Dermis microvascular lymphatic vessel endothelial cell (primary cell): ENCODE results near the gene CCDC169. TPM values are rescaled to one million over a fixed set of nuclear protein-coding genes. Genes with fewer than 3 reads are reported as not detected.
"Not testable (repeated sequence)": the region's sequence is repeated elsewhere in the genome, so short reads cannot be mapped to it uniquely, and the experiment has no call there.

Experiments used
- DNase-seq, 2 donors: peaks; one replicate each; pipeline versions ENCODE4 v3.0.0 to v3.0.0-alpha.2; 2010; ENCODE audit warnings: low read depth in 2 of 2
- total RNA-seq: library from RNA; depleted of rRNA; stranded (reverse); fragments of >200 nt; gene quantifications from 2 replicates; pipeline ENCODE4 v1.2.1, GENCODE V29; 2014

CCDC169 gene
- 0.63 and 1.3 TPM in 2 replicates for total RNA-seq

DNA sequence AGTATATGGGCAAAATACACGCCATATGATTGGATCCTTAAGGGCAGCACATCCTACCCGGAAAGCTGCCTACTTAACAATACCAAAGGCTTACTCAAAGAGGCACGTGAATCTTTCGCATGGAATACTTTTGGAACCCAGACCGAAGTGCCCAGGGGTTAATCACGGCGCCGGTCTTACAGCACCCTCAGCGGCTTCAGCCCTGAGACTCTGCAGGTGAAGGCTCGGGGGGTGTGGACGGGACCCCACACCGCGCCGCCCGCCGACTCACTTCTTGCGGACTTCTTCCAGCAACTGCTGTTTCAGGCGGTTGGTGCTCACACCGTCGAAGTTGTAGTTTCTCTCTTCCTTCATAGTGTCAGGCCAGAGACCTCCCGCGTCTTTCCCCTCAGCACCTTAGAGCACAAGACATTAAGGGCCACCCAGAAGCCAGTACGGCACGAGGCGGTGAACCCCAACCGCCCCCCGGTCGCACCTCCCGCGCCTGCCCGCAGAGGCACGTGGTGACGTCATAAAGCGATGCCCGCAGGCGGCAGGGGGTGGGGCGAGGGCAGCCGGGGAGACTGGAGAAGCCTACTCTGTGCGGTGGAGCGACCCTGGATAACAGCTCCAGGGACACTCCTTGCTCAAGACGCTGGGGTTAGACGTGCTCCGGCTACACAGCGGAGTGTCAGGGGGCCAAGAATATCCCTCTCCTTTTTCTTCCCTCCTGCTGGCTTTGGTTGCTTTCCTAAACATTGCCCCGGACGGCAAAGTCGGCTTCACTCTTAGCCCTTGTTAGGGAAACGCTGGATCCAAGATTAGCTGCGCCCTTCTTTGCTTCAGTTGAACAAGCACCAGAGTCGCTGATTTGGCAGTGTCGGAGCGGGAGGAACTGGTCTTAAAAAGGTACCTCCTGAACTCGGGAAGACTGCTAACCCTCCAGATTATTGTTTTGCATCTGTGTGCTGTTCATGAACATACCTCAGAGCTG lies at the start of gene CCDC169:
TSS of gene CCDC169 (minus strand) at position 449 of the 973 bp plus-strand sequence. CDS start at position 354, 95 bp downstream.
- peak; percentile 3 to 64 for DNase-seq

- DNase-seq, result peak; percentile 80 to 89
Measured at GRCh38 chr13:36346222-36347083, 48.8 kb upstream of the CCDC169 start, which contains the start of gene SPART. Gene SPART, minus strand, starts transcription at chr13:36346394. Its CDS starts 10,564 bp downstream, at chr13:36335830.

DNA sequence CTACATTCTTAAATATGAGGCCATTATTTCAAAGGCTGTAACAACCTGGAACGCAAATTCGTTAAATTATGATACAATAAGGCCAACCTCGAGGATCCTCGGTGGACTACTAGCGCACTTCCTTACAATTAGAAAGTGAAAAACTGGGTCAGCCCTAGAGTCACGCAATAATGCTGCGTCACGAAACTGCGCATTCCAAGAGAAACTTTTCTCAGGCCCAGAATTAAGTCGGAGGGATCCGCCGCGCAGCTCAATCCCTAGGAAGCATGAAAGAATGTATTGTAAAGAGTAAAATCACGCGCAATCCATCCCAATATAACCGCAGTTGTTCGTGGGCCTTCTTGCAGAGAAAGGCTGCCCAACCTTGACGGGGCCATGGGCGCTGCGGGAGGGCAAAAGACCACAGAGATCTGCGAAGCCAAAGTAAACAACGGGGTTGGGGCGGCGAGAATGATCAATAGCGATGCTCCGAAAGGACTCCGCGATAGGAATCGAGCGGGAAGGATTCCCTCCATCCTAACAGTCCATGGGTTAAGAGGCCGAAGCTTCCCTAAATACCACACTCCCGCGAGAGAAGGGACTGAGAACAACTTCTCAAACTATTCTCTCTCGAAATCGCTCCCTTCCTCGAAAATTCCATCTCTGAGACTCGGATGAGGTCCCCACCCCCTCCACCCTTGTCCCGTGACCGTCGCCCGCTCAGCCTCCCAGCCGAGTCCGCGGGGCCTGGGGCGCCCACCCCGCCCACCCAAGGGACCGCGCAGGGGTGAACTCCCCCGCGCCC lies 48.0 kb upstream of the CCDC169 start:
- DNase-seq, result peak in 1 of 2 donors; percentile 84

DNA sequence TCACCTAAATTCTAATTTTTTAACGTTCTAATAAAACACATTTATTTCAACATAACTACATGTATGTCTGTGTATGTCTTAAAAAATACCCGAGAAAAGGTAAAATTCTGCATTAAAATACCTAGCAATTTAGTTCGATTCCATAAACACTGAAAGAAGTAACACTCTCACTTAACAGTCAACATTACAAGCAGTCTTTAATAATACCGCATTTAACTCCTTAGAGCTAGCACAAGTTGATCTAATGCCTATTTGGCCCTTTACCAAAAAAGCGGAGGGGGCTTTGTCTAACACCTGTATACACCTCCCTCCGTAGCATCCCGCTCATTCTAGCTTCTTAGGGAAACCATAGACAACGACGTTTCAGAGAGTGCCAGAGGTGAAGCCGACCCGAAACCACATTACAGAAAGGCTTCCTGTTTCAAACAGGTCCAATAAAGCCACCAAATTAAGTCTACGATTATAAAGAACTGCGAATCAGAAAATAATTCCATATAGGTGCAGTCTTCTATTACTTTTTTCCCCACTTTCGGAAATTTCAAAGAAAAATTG lies 47.3 kb upstream of the CCDC169 start:
- DNase-seq, result peak in 1 of 2 donors; percentile 16

DNA sequence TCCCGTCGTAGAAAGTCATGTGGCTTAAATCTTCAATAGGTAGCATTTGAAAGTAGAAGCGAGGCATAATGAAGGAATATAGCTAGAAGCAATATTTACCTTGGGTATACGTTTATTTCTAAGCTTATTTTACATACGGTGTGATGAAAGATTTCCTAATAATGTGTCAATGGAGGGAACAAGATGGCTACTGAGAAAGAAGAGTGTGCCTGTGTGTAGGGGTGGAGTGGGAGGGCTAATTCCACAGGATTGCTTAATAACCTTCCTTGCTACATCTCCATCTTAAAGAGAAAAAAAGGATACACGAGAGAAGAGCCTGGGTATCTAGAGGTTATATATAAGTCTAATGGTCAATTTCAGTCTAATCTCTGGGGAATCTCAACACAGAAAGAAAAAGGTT lies 46.6 kb upstream of the CCDC169 start:
- DNase-seq, result no peak

DNA sequence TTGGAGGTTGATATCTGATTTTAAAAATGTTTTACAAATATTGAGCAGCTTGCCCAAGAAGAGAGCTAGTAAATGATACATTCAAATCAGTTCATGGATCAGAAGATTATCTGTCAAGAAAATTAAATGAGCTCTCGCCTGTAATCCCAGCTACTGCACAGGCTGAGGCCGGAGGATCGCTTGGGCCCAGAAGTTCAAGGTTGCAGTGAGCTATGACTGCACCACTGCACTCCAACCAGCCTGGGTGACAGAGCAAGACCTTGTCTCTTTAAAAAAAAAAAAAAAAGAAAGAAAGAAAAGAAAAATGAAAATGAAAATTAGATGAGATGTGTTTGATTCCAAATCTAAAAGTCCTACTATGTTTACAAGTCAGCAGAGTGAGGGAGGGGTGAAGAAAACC lies 46.2 kb upstream of the CCDC169 start:
- DNase-seq, result no peak

GRCh38 chr13:36342715-36343114 lies 45.1 kb upstream of the CCDC169 start:
- DNase-seq, result no peak

- DNase-seq, result no peak
Measured at GRCh38 chr13:36341718-36342117, 44.1 kb upstream of the CCDC169 start.

GRCh38 chr13:36339600-36340155 lies 42.1 kb upstream of the CCDC169 start:
- peak in 1 of 2 donors; percentile 25 for DNase-seq

GRCh38 chr13:36337938-36338641 lies 40.5 kb upstream of the CCDC169 start:
- DNase-seq, result no peak

GRCh38 chr13:36332986-36333385 lies 35.4 kb upstream of the CCDC169 start:
- peak; percentile 51 to 61 for DNase-seq

GRCh38 chr13:36332255-36332654 lies 34.6 kb upstream of the CCDC169 start:
- not testable (repeated sequence) for DNase-seq

DNA sequence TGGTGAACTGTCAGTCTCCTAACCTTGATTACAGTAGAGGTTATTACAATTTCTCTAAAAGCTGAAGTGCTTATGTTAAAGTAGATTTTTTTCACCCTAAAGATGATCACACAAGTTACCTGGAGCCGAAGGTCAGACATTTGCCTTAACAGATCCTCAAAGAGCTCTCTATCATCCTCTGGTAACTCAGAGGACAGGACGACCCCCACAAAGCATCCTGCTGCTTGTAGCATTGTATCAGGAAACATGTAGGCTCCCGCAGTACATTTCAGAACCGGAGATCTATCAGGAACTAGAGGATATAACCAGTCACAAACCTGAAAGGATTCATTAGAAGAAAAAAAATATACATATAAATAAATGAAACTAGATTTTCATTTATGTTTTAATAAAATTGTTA lies 33.7 kb upstream of the CCDC169 start:
- DNase-seq, result no peak

DNA sequence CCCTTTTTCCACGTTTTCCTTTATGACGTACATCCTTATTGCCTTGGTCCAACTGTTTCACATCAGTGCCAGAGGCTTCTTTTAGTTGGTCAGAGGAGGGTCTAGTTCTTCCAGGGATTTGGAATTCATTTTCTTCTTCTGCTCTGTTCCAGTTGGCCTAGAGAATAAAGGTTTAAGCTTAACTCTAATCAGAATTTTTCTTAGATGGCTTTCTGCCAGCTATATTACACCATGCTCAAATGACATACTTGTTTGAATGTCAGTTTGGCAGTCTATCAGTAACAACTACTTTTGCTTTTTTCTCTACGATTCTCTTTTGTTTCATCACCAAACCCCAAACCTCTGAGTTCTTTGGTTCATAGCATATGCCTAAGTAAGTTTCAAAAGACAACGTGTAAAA lies 31.7 kb upstream of the CCDC169 start:
- no peak for DNase-seq

DNA sequence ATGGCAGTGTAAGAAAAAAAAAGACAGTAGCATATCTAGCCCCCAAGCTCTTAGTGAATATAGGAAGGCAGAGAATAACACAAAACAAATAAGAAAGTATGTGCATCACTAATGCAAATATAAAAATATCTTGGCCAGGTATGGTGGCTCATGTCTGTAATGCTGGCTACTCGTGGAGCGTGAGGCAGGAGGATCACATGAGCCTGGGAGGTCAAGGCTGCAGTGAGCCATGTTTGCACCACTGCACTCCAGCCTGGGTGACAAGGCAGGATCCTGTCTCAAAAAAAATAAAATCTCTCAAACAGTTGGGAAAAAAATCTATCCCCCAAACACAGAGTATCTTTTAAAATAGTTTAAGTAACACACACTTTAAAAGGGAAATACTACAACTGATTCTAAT lies 31.2 kb upstream of the CCDC169 start:
- DNase-seq, result no peak

GRCh38 chr13:36325912-36326311 lies 28.3 kb upstream of the CCDC169 start:
- DNase-seq, result no peak

DNA sequence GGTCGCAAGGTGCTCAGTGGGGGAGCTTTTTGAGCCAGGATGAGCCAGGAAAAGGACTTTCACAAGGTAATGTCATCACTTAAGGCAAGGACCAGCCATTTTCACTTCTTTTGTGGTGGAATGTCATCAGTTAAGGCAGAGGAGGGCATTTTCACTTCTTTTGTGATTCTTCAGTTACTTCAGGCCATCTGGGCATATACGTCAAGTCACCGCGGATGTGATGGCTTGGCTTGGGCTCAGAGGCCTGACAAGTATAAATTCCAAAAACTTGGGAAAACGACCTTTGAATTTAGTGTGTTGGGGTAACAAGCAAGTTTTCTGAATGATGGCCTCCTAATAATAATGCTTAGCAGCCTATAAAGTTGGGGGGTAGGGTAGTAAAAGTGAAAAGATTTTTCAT lies 27.3 kb upstream of the CCDC169 start:
- DNase-seq, result not testable (repeated sequence)

- DNase-seq, result no peak
Measured at GRCh38 chr13:36323951-36324566, 26.4 kb upstream of the CCDC169 start.

DNA sequence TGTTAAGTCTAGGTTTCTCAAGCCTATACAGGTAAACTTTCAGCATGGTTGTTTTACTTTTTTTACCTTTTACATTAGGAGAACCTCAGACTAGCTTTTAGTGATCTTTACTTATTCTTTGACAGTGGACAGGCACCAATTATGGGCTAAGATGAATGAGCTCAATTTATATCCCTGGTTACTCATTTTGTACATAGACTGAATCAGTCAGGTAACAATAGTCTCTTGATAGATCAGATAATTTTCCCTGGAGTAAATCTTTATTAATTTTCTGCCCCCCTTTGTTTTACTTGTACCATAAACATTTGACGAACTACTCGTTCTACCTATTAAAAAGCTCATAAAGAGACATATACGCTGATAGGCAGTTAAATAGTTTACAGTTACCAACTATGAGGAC lies 25.8 kb upstream of the CCDC169 start:
- no peak for DNase-seq
